Activated B cell treated with CpG ODN at 0.5 μM for 24 hours (primary cell): ENCODE data around the gene CEMIP2. TPM values are rescaled to one million over a fixed set of nuclear protein-coding genes. Genes with fewer than 3 reads are reported as not detected.
A peak's percentile ranks its signal among the peaks of the same experiment; 100 is the strongest.

Experiments
- ATAC-seq: fragments of 200-7000 bp; cut with Tn5 transposase; one replicate; pipeline ENCODE4 v1.10.0; 2021; ENCODE audit warnings: low read depth, mild to moderate bottlenecking, moderate library complexity
- CTCF ChIA-PET: fragments of 350-600 bp; sonication (Branson Sonifier 250); formaldehyde crosslinking; loops from one replicate; lab custom pipeline; 2021; ENCODE audit warnings: antibody characterized with exemption; lab: Charles Lee
- POLR2A ChIA-PET: fragments of 350-600 bp; sonication (Branson Sonifier 250); formaldehyde crosslinking; loops from one replicate; lab custom pipeline; 2021; ENCODE audit warnings: antibody characterized with exemption; lab: Charles Lee
- DNase-seq: peaks from one replicate; pipeline ENCODE4 v3.0.0; 2022
- H3K27ac Mint-ChIP-seq: one replicate; pipeline ENCODE4 v1.8.0; 2020; ENCODE audit warnings: mixed read lengths
- H3K27me3 Mint-ChIP-seq: one replicate; pipeline ENCODE4 v1.8.0; 2021; ENCODE audit warnings: mixed read lengths
- H3K36me3 Mint-ChIP-seq: one replicate; pipeline ENCODE4 v1.8.0; 2021; ENCODE audit warnings: low read depth, mixed read lengths
- H3K4me1 Mint-ChIP-seq: one replicate; pipeline ENCODE4 v1.8.0; 2021; ENCODE audit warnings: mixed read lengths
- H3K4me3 Mint-ChIP-seq: one replicate; pipeline ENCODE4 v1.8.0; 2020; ENCODE audit warnings: mild to moderate bottlenecking, mixed read lengths
- H3K9me3 Mint-ChIP-seq: one replicate; pipeline ENCODE4 v1.8.0; 2020; ENCODE audit warnings: mixed read lengths
- CTCF ChIP-seq: fragments of 200-600 bp; IDR thresholded peaks from one replicate; pipeline ENCODE4 v1.8.0; 2022; ENCODE audit warnings: antibody characterized with exemption, mild to moderate bottlenecking
- intact Hi-C: fragments of 100-400 bp; cut with micrococcal nuclease; formaldehyde crosslinking; loops from one replicate; pipeline ENCODE4 v1.15.1; 2024
- total RNA-seq: library from RNA; stranded (reverse); gene quantifications from 2 replicates; pipeline ENCODE4 v1.2.3, GENCODE V29; 2022

CEMIP2 gene
- total RNA-seq, 1 donor from 2014 or later, result 25.5 TPM

GRCh38 chr9:71681708-71682272 is 86.5 kb downstream of the CEMIP2 start:
- intact Hi-C loops, result loop anchor here (5.0 kb wide), 1 partner anchor 36 kb away; no protein-coding TSS in a partner anchor
- peaks cover 14% of the 10 kb centered on the region for H3K36me3 Mint-ChIP-seq
- TF ChIP-seq CTCF, result no peak
- no peaks in the 10 kb centered on the region for H3K27me3 Mint-ChIP-seq
- H3K27ac Mint-ChIP-seq, result peak overlapping the region; percentile 62
- H3K4me3 Mint-ChIP-seq, result no peak overlapping the region
- no peak for ATAC-seq
- POLR2A ChIA-PET, result interaction anchor here (0.6 kb wide), 2 partner anchors 38 to 64 kb away, joined by 3 to 9 read pairs; no protein-coding TSS in a partner anchor
- no peaks in the 10 kb centered on the region for H3K9me3 Mint-ChIP-seq
- H3K4me1 Mint-ChIP-seq, result peaks cover 85% of the 10 kb centered on the region
- no peak for DNase-seq
- CTCF ChIA-PET, result interaction anchor here (0.6 to 1.4 kb wide), 6 partner anchors 11 to 137 kb away, joined by 3 to 5 read pairs (median 3); no protein-coding TSS in a partner anchor

GRCh38 chr9:71681104-71681707 is 87.1 kb downstream of the CEMIP2 start:
- ChIA-PET CTCF (interaction anchor here (0.8 to 1.4 kb wide), 3 partner anchors 35 to 102 kb away, joined by 3 read pairs; no protein-coding TSS in a partner anchor), POLR2A (interaction anchor here (1.2 kb wide), 1 partner anchor 87 kb away, joined by 4 read pairs; the partner anchor contains the start of gene CEMIP2)
- H3K27me3 Mint-ChIP-seq, result no peaks in the 10 kb centered on the region
- intact Hi-C loops, result loop anchor here (5.0 kb wide), 1 partner anchor 36 kb away; no protein-coding TSS in a partner anchor
- no peaks in the 10 kb centered on the region for H3K9me3 Mint-ChIP-seq
- DNase-seq, result no peak
- peaks cover 86% of the 10 kb centered on the region for H3K4me1 Mint-ChIP-seq
- no peak for TF ChIP-seq CTCF
- H3K27ac Mint-ChIP-seq, result peak overlapping the region; percentile 77
- peak; percentile 58 for ATAC-seq
- H3K36me3 Mint-ChIP-seq, result peaks cover 14% of the 10 kb centered on the region
- H3K4me3 Mint-ChIP-seq, result no peak overlapping the region

- ATAC-seq (no peak), DNase-seq (no peak)
- H3K36me3 Mint-ChIP-seq, result peaks cover 11% of the 10 kb centered on the region
- no peaks in the 10 kb centered on the region for H3K9me3 Mint-ChIP-seq
- no peaks in the 10 kb centered on the region for H3K27me3 Mint-ChIP-seq
- intact Hi-C loops, result loop anchor here (5.0 kb wide), 1 partner anchor 37 kb away; no protein-coding TSS in a partner anchor
- H3K4me3 Mint-ChIP-seq, result no peak overlapping the region
- H3K27ac Mint-ChIP-seq, result peak overlapping the region; percentile 77
- peaks cover 86% of the 10 kb centered on the region for H3K4me1 Mint-ChIP-seq
- ChIA-PET CTCF (interaction anchor here (1.1 to 1.4 kb wide), 2 partner anchors 36 to 103 kb away, joined by 3 read pairs; no protein-coding TSS in a partner anchor), POLR2A (interaction anchor here (1.2 kb wide), 1 partner anchor 88 kb away, joined by 4 read pairs; the partner anchor contains the start of gene CEMIP2)
- TF ChIP-seq CTCF, result no peak
Measured at GRCh38 chr9:71680189-71680980, 87.9 kb downstream of the CEMIP2 start.

GRCh38 chr9:71678999-71679398 is 89.3 kb downstream of the CEMIP2 start:
- Mint-ChIP-seq H3K27ac (peak overlapping the region; percentile 65), H3K4me3 (no peak overlapping the region), H3K36me3 (peaks cover 6% of the 10 kb centered on the region), H3K4me1 (peaks cover 83% of the 10 kb centered on the region), H3K27me3 (no peaks in the 10 kb centered on the region), H3K9me3 (no peaks in the 10 kb centered on the region)
- DNase-seq (no peak), ATAC-seq (no peak)
- intact Hi-C loops, result no loop called here
- no peak for TF ChIP-seq CTCF
- POLR2A ChIA-PET, result no interaction called here
- CTCF ChIA-PET, result no interaction called here
